HEK293 (cell line): Measurements from ENCODE around the gene MRTFA.

Experiments used
- ZNF184 ChIP-seq: fragments of 450-650 bp; IDR thresholded peaks from 2 replicates; pipeline ENCODE4 v1.5.1; 2018; ENCODE audit warnings: missing biosample characterization, mild to moderate bottlenecking, missing genetic modification characterization
- ZSCAN16 ChIP-seq: fragments of 450-650 bp; formaldehyde crosslinking; IDR thresholded peaks from 2 replicates; pipeline ENCODE4 v1.5.1; 2016; ENCODE audit warnings: missing biosample characterization, missing genetic modification characterization
- TF ChIP-seq, protein P1 (sequence below): fragments of 450-650 bp; formaldehyde crosslinking; IDR thresholded peaks from 2 replicates; pipeline ENCODE4 v1.5.1; 2016; ENCODE audit warnings: missing biosample characterization, missing genetic modification characterization
- TF ChIP-seq, protein P2 (sequence below): fragments of 450-650 bp; formaldehyde crosslinking; IDR thresholded peaks from 2 replicates; pipeline ENCODE4 v1.5.1; 2016; ENCODE audit warnings: missing biosample characterization, missing genetic modification characterization

- TF ChIP-seq, protein P1, sequence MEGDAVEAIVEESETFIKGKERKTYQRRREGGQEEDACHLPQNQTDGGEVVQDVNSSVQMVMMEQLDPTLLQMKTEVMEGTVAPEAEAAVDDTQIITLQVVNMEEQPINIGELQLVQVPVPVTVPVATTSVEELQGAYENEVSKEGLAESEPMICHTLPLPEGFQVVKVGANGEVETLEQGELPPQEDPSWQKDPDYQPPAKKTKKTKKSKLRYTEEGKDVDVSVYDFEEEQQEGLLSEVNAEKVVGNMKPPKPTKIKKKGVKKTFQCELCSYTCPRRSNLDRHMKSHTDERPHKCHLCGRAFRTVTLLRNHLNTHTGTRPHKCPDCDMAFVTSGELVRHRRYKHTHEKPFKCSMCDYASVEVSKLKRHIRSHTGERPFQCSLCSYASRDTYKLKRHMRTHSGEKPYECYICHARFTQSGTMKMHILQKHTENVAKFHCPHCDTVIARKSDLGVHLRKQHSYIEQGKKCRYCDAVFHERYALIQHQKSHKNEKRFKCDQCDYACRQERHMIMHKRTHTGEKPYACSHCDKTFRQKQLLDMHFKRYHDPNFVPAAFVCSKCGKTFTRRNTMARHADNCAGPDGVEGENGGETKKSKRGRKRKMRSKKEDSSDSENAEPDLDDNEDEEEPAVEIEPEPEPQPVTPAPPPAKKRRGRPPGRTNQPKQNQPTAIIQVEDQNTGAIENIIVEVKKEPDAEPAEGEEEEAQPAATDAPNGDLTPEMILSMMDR (tag by site-specific recombination) = no peak
- TF ChIP-seq, protein P2, sequence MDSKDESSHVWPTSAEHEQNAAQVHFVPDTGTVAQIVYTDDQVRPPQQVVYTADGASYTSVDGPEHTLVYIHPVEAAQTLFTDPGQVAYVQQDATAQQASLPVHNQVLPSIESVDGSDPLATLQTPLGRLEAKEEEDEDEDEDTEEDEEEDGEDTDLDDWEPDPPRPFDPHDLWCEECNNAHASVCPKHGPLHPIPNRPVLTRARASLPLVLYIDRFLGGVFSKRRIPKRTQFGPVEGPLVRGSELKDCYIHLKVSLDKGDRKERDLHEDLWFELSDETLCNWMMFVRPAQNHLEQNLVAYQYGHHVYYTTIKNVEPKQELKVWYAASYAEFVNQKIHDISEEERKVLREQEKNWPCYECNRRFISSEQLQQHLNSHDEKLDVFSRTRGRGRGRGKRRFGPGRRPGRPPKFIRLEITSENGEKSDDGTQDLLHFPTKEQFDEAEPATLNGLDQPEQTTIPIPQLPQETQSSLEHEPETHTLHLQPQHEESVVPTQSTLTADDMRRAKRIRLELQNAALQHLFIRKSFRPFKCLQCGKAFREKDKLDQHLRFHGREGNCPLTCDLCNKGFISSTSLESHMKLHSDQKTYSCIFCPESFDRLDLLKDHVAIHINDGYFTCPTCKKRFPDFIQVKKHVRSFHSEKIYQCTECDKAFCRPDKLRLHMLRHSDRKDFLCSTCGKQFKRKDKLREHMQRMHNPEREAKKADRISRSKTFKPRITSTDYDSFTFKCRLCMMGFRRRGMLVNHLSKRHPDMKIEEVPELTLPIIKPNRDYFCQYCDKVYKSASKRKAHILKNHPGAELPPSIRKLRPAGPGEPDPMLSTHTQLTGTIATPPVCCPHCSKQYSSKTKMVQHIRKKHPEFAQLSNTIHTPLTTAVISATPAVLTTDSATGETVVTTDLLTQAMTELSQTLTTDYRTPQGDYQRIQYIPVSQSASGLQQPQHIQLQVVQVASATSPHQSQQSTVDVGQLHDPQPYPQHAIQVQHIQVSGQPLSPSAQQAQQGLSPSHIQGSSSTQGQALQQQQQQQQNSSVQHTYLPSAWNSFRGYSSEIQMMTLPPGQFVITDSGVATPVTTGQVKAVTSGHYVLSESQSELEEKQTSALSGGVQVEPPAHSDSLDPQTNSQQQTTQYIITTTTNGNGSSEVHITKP (tag by site-specific recombination) = no peak
- no peak for TF ChIP-seq ZNF184 (tag by site-specific recombination)
- TF ChIP-seq ZSCAN16 (tag by site-specific recombination) = no peak
Observed at GRCh38 chr22:40516416-40516815, 120.1 kb downstream of the MRTFA start.
